Activated CD8-positive, alpha-beta memory T cell treated with anti-CD3 and anti-CD28 coated beads, Interleukin-2, amount 50 U/mL, for 48 hours (primary cell): ENCODE measurements around the gene CCDC69.
"Not testable (repeated sequence)": the region's sequence is repeated elsewhere in the genome, so short reads cannot be mapped to it uniquely, and the experiment has no call there.

ENCODE experiments used
- DNase-seq: peaks from one replicate; pipeline ENCODE4 v3.0.0-alpha.2; 2020

Gene CCDC69

GRCh38 chr5:151223447-151224264, at the start of gene CCDC69:
Gene CCDC69, minus strand, starts transcription at chr5:151224092. Its CDS starts 122 bp downstream, at chr5:151223970.
- peak; percentile 82 for DNase-seq

- DNase-seq, result no peak
Measured at GRCh38 chr5:151271336-151271735, 47.4 kb upstream of the CCDC69 start.

- DNase-seq, result no peak
Measured at GRCh38 chr5:151270599-151270998, 46.7 kb upstream of the CCDC69 start.

- no peak for DNase-seq
Measured at GRCh38 chr5:151267491-151268260, 43.8 kb upstream of the CCDC69 start.

- DNase-seq, result peak; percentile 63
Measured at GRCh38 chr5:151264113-151264512, 40.2 kb upstream of the CCDC69 start.

- DNase-seq, result no peak
Measured at GRCh38 chr5:151262532-151262931, 38.6 kb upstream of the CCDC69 start.

- no peak for DNase-seq
Measured at GRCh38 chr5:151259931-151260330, 36.0 kb upstream of the CCDC69 start.

GRCh38 chr5:151258816-151259215, 34.9 kb upstream of the CCDC69 start:
- DNase-seq, result no peak

GRCh38 chr5:151258201-151258611, 34.3 kb upstream of the CCDC69 start:
- DNase-seq, result no peak

- no peak for DNase-seq
Measured at GRCh38 chr5:151257731-151258181, 33.9 kb upstream of the CCDC69 start.

- no peak for DNase-seq
Measured at GRCh38 chr5:151255621-151256286, 31.9 kb upstream of the CCDC69 start.

GRCh38 chr5:151254990-151255389, 31.1 kb upstream of the CCDC69 start:
- DNase-seq, result not testable (repeated sequence)

- no peak for DNase-seq
Measured at GRCh38 chr5:151254556-151254955, 30.7 kb upstream of the CCDC69 start.

- no peak for DNase-seq
Measured at GRCh38 chr5:151253605-151253950, 29.7 kb upstream of the CCDC69 start.

- peak; percentile 97 for DNase-seq
Measured at GRCh38 chr5:151252762-151253604, 29.1 kb upstream of the CCDC69 start, which contains the start of gene GM2A. Gene GM2A, plus strand, starts transcription at chr5:151253185. Its CDS starts 32 bp downstream, at chr5:151253217.

- DNase-seq, result no peak
Measured at GRCh38 chr5:151251621-151252020, 27.7 kb upstream of the CCDC69 start.

GRCh38 chr5:151251001-151251551, 27.2 kb upstream of the CCDC69 start:
- no peak for DNase-seq

GRCh38 chr5:151250346-151251000, 26.6 kb upstream of the CCDC69 start:
- DNase-seq, result no peak

GRCh38 chr5:151249281-151249680, 25.4 kb upstream of the CCDC69 start:
- no peak for DNase-seq

GRCh38 chr5:151248651-151249050, 24.8 kb upstream of the CCDC69 start:
- no peak for DNase-seq

- no peak for DNase-seq
Measured at GRCh38 chr5:151245680-151246219, 21.9 kb upstream of the CCDC69 start.
